VCaP (cell line): ENCODE measurements around the gene IL1RL2.

Experiments
- H3K27ac ChIP-seq: fragments of 450-650 bp; 2 replicates; pipeline ENCODE4 v1.5.1; 2017
- TF ChIP-seq, protein P1 (sequence below): fragments of 450-650 bp; conservative IDR thresholded peaks from 2 replicates; pipeline ENCODE4 v1.5.1; 2017; ENCODE audit warnings: mild to moderate bottlenecking, moderate library complexity

Gene IL1RL2

DNA sequence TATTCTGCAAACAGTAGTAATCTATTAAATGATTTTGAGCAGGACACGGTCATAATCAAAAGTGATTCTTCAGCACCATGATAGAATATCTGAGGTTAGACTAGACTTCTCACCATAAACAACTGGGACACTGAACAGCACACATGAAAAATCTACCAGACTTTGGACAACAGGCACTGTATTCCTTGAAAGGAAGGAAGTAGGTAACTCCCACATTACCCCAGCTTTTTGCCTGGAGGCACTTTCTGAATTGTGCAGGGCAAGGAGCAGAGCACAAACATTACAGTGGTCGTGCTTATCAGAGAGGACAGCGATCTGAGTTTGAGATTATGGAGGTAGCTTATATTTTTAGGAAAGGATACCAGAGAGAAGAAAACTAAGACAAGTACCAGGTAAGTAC is 99.2 kb downstream of the IL1RL2 start:
- no peak overlapping the region for H3K27ac ChIP-seq
- TF ChIP-seq, protein P1, sequence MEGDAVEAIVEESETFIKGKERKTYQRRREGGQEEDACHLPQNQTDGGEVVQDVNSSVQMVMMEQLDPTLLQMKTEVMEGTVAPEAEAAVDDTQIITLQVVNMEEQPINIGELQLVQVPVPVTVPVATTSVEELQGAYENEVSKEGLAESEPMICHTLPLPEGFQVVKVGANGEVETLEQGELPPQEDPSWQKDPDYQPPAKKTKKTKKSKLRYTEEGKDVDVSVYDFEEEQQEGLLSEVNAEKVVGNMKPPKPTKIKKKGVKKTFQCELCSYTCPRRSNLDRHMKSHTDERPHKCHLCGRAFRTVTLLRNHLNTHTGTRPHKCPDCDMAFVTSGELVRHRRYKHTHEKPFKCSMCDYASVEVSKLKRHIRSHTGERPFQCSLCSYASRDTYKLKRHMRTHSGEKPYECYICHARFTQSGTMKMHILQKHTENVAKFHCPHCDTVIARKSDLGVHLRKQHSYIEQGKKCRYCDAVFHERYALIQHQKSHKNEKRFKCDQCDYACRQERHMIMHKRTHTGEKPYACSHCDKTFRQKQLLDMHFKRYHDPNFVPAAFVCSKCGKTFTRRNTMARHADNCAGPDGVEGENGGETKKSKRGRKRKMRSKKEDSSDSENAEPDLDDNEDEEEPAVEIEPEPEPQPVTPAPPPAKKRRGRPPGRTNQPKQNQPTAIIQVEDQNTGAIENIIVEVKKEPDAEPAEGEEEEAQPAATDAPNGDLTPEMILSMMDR = no peak

DNA sequence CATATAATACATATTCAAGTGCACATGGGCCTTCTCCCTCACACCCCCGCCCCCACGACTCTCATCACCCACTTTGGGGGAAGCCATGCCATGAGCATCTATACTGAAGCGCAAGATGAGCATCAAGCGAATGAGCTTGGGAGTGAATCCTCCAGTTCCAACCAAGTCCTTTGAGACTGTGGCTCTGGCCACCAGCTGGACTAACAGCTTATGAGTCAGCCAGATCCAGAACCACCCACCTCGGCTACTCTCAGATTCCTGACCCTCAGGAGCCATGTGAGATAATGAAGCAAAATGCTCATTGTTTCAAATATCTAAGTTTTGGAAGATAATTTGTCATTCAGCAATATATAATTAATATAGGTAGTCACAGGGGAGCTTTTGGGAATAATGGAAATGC is 102.3 kb downstream of the IL1RL2 start:
- no peak overlapping the region for H3K27ac ChIP-seq
- TF ChIP-seq, protein P1 = no peak
